ENCODE measurements around the gene SLC38A3. TPM values are rescaled to one million over a fixed set of nuclear protein-coding genes. Genes with fewer than 3 reads are reported as not detected.

The SLC38A3 gene
- total RNA-seq, 4 donors from 2014 or later, result 1.9 to 8.9 (median 5.0) TPM

DNA sequence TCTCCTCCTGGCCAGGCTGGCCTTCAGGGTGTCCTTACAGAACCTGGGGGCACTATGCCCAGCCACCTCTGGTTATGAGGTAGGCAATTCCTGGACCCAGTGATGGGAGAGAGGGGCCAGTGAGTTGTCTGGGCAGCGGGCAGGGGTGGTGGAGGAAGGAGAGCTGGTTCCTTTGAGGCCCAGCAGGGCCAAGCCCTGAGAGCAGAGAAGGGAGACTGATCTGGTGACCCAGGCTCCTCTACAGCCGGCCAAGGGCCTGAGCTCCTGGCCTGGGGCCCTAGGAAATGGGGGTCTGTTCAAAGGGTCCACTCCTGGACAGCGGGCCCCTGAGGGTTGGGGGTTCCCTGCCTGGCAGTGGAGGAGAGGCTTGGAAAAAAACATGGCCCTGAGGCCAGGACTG lies 7.9 kb downstream of the SLC38A3 start:
- no peak for DNase-seq
- TF ChIP-seq CTCF (IDR thresholded peaks at IDR 0.05 in 4 of 5, conservative IDR thresholded peaks at IDR 0.05 in 1 of 5) (no peak), POLR2A (IDR thresholded peaks at IDR 0.05) (no peak)
- intact Hi-C loops (cut with DNase I; ENCODE audit: low total_unique reads) (no loop called here), in situ Hi-C loops (cut with MboI; ENCODE audit: low sequenced_read_pairs in 4 of 4) (no loop called here)
- no peak overlapping the region for H3K4me3 ChIP-seq
- H3K9me3 ChIP-seq, result no peaks in the 10 kb centered on the region
- ATAC-seq, result peak in 1 of 2 donors; percentile 19
- H3K4me1 ChIP-seq, result peaks cover 49 to 53% of the 10 kb centered on the region in 2 donors
- no peaks in the 10 kb centered on the region for H3K36me3 ChIP-seq
- H3K27me3 ChIP-seq, result no peaks in the 10 kb centered on the region
- H3K27ac ChIP-seq, result peak overlapping the region in 3 of 4 donors; percentile 30 to 84 (median 64)

DNA sequence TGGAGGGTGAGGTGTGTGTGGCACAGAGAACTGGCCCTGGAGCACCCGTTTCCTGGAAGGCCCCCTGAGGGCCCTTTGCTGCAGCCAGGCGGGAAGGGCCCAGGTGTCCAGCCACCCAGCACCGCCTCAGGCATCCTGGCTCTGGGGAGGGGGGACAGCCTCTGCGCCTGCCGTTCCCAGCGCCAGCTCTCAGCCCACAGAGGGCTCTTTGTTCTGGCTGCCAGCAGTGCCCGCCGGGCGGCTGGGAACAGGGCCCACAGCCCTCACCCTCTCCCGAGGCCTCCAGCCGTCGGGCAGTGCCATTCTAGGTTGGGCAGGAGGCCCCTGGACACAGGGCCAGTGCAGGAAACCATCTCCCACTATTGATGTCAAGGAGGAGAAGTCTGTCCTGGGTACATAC lies 8.3 kb downstream of the SLC38A3 start:
- Histone ChIP-seq H3K4me3 (no peak overlapping the region), H3K36me3 (no peaks in the 10 kb centered on the region), H3K27me3 (no peaks in the 10 kb centered on the region), H3K9me3 (no peaks in the 10 kb centered on the region), H3K4me1 (peaks cover 50 to 53% of the 10 kb centered on the region in 2 donors), H3K27ac (peak overlapping the region in 3 of 4 donors; percentile 30 to 84 (median 64))
- no peak for TF ChIP-seq POLR2A (IDR thresholded peaks at IDR 0.05)
- TF ChIP-seq CTCF (IDR thresholded peaks at IDR 0.05 in 4 of 5, conservative IDR thresholded peaks at IDR 0.05 in 1 of 5), result no peak
- in situ Hi-C loops (cut with MboI; ENCODE audit: low sequenced_read_pairs in 4 of 4) (no loop called here), intact Hi-C loops (cut with DNase I; ENCODE audit: low total_unique reads) (no loop called here)
- ATAC-seq (no peak), DNase-seq (no peak)

GRCh38 chr3:50214824-50215223 lies 9.8 kb downstream of the SLC38A3 start:
- in situ Hi-C loops (cut with MboI; ENCODE audit: low sequenced_read_pairs in 4 of 4) (no loop called here), intact Hi-C loops (cut with DNase I; ENCODE audit: low total_unique reads) (no loop called here)
- peak overlapping the region; percentile 2 to 84 (median 58) for H3K27ac ChIP-seq
- H3K9me3 ChIP-seq, result no peaks in the 10 kb centered on the region
- peaks cover 56 to 59% of the 10 kb centered on the region in 2 donors for H3K4me1 ChIP-seq
- ATAC-seq (peak in 1 of 2 donors; percentile 18), DNase-seq (no peak)
- H3K27me3 ChIP-seq, result no peaks in the 10 kb centered on the region
- TF ChIP-seq POLR2A (IDR thresholded peaks at IDR 0.05) (no peak), CTCF (IDR thresholded peaks at IDR 0.05 in 4 of 5, conservative IDR thresholded peaks at IDR 0.05 in 1 of 5) (no peak)
- no peaks in the 10 kb centered on the region for H3K36me3 ChIP-seq
- H3K4me3 ChIP-seq, result no peak overlapping the region

- intact Hi-C loops (cut with DNase I; ENCODE audit: low total_unique reads), result no loop called here
These were observed 10.5 kb downstream of the SLC38A3 start for GRCh38 chr3:50215529-50215928.

More at GRCh38 chr3:50215529-50215928, 10.5 kb downstream of the SLC38A3 start:
- H3K4me3 ChIP-seq, result no peak overlapping the region
- peak overlapping the region; percentile 2 to 84 (median 58) for H3K27ac ChIP-seq
- in situ Hi-C loops (cut with MboI; ENCODE audit: low sequenced_read_pairs in 4 of 4), result no loop called here
- DNase-seq (no peak), ATAC-seq (no peak)
- H3K9me3 ChIP-seq, result no peaks in the 10 kb centered on the region
- no peaks in the 10 kb centered on the region for H3K36me3 ChIP-seq
- no peaks in the 10 kb centered on the region for H3K27me3 ChIP-seq
- TF ChIP-seq POLR2A (IDR thresholded peaks at IDR 0.05), result no peak
- no peak for TF ChIP-seq CTCF (IDR thresholded peaks at IDR 0.05 in 4 of 5, conservative IDR thresholded peaks at IDR 0.05 in 1 of 5)
- peaks cover 52 to 63% of the 10 kb centered on the region in 2 donors for H3K4me1 ChIP-seq

Measured in gastrocnemius medialis (tissue), 4 donors.